Measurements from ENCODE around the gene SOX4.

GRCh38 chr6:21555197-21555596 is 38.4 kb upstream of the SOX4 start:
- TF ChIP-seq CTCF (IDR thresholded peaks at IDR 0.05): no peak
- TF ChIP-seq RCOR1 (IDR thresholded peaks at IDR 0.05; ENCODE audit: low read length): no peak
- TF ChIP-seq MAX (IDR thresholded peaks at IDR 0.05; ENCODE audit: low read depth): no peak
- no peak for TF ChIP-seq EZH2phosphoT487 (IDR thresholded peaks at IDR 0.05; ENCODE audit: borderline replicate concordance, low read depth)
- no peak for TF ChIP-seq YY1 (IDR thresholded peaks at IDR 0.05; ENCODE audit: low read depth)
- TF ChIP-seq ZBTB33 (IDR thresholded peaks at IDR 0.05; ENCODE audit: borderline replicate concordance, low read depth): no peak
- no peak for TF ChIP-seq USF2 (IDR thresholded peaks at IDR 0.05; ENCODE audit: borderline replicate concordance, low read depth, low read length)
- no peak for TF ChIP-seq ELF1 (IDR thresholded peaks at IDR 0.05)
- TF ChIP-seq POLR2AphosphoS5 (IDR thresholded peaks at IDR 0.05; ENCODE audit: low read depth, low read length): no peak
- TF ChIP-seq EP300 (IDR thresholded peaks at IDR 0.05; ENCODE audit: borderline replicate concordance in 1 of 2, low read depth in 1 of 2, low read length in 1 of 2): no peak
